Mesothelial cell of epicardium (in vitro differentiated cells): ENCODE measurements around the gene PPP1R3F. TPM values are rescaled to one million over a fixed set of nuclear protein-coding genes. Genes with fewer than 3 reads are reported as not detected.

Source experiments
- DNase-seq, 2 experiments: peaks; one replicate each; pipeline ENCODE4 v3.0.0; 2021; ENCODE audit warnings: low spot score in 2 of 2; ENCODE audit not compliant: unreplicated experiment in 2 of 2
- H3K27ac Mint-ChIP-seq: 2 replicates; pipeline ENCODE4 v1.8.0; 2021; ENCODE audit warnings: mixed read lengths
- H3K27me3 Mint-ChIP-seq: 2 replicates; pipeline ENCODE4 v1.8.0; 2021; ENCODE audit warnings: low read depth, mixed read lengths
- H3K36me3 Mint-ChIP-seq: 2 replicates; pipeline ENCODE4 v1.8.0; 2021; ENCODE audit warnings: mixed read lengths
- H3K4me1 Mint-ChIP-seq: 2 replicates; pipeline ENCODE4 v1.8.0; 2021; ENCODE audit warnings: mixed read lengths
- H3K4me3 Mint-ChIP-seq: 2 replicates; pipeline ENCODE4 v1.8.0; 2021; ENCODE audit warnings: mild to moderate bottlenecking, moderate library complexity, mixed read lengths
- H3K9me3 Mint-ChIP-seq: 2 replicates; pipeline ENCODE4 v1.8.0; 2021; ENCODE audit warnings: mixed read lengths
- CTCF ChIP-seq: fragments of 200-600 bp; sonication (generic); IDR thresholded peaks from one replicate; pipeline ENCODE4 v1.5.0; 2021; ENCODE audit warnings: antibody characterized with exemption; ENCODE audit not compliant: unreplicated experiment
- total RNA-seq: library from RNA; stranded (reverse); gene quantifications from 3 replicates; pipeline ENCODE4 v1.2.1, GENCODE V29; 2021

The PPP1R3F gene
- total RNA-seq, 1 donor from 2014 or later = 8.9 TPM

GRCh38 chrX:49233887-49234555 is 35.6 kb upstream of the PPP1R3F start:
- no peak for DNase-seq
- H3K4me1 Mint-ChIP-seq = peaks cover 6% of the 10 kb centered on the region
- no peaks in the 10 kb centered on the region for H3K27me3 Mint-ChIP-seq
- no peak overlapping the region for H3K4me3 Mint-ChIP-seq
- H3K36me3 Mint-ChIP-seq = no peaks in the 10 kb centered on the region
- peaks cover 7% of the 10 kb centered on the region for H3K9me3 Mint-ChIP-seq
- no peak for TF ChIP-seq CTCF
- H3K27ac Mint-ChIP-seq = no peak overlapping the region

GRCh38 chrX:49237060-49237459 is 32.5 kb upstream of the PPP1R3F start:
- Mint-ChIP-seq H3K4me1 (no peaks in the 10 kb centered on the region), H3K27me3 (no peaks in the 10 kb centered on the region), H3K27ac (no peak overlapping the region), H3K9me3 (peaks cover 7% of the 10 kb centered on the region), H3K36me3 (peaks cover 3% of the 10 kb centered on the region), H3K4me3 (peak overlapping the region; percentile 27)
- TF ChIP-seq CTCF = no peak
- DNase-seq = no peak

- Mint-ChIP-seq H3K4me1 (no peaks in the 10 kb centered on the region), H3K9me3 (peaks cover 7% of the 10 kb centered on the region), H3K27me3 (no peaks in the 10 kb centered on the region), H3K36me3 (peaks cover 11% of the 10 kb centered on the region), H3K27ac (no peak overlapping the region), H3K4me3 (no peak overlapping the region)
- no peak for TF ChIP-seq CTCF
- no peak for DNase-seq
Measured at GRCh38 chrX:49238735-49239134, 30.9 kb upstream of the PPP1R3F start.

- no peak for TF ChIP-seq CTCF
- H3K27ac Mint-ChIP-seq = no peak overlapping the region
- H3K4me1 Mint-ChIP-seq = no peaks in the 10 kb centered on the region
- DNase-seq = no peak
- peaks cover 11% of the 10 kb centered on the region for H3K36me3 Mint-ChIP-seq
- no peak overlapping the region for H3K4me3 Mint-ChIP-seq
- peaks cover 7% of the 10 kb centered on the region for H3K9me3 Mint-ChIP-seq
- H3K27me3 Mint-ChIP-seq = no peaks in the 10 kb centered on the region
Measured at GRCh38 chrX:49242545-49243066, 27.0 kb upstream of the PPP1R3F start.

- H3K4me1 Mint-ChIP-seq = no peaks in the 10 kb centered on the region
- no peak for TF ChIP-seq CTCF
- H3K27me3 Mint-ChIP-seq = no peaks in the 10 kb centered on the region
- DNase-seq = no peak
- no peak overlapping the region for H3K27ac Mint-ChIP-seq
- H3K4me3 Mint-ChIP-seq = no peak overlapping the region
- H3K36me3 Mint-ChIP-seq = peaks cover 11% of the 10 kb centered on the region
- peaks cover 7% of the 10 kb centered on the region for H3K9me3 Mint-ChIP-seq
Measured at GRCh38 chrX:49243166-49243565, 26.4 kb upstream of the PPP1R3F start.
